ENCODE results near the gene THUMPD2.
"Not testable (repeated sequence)": the region's sequence is repeated elsewhere in the genome, so short reads cannot be mapped to it uniquely, and the experiment has no call there.

THUMPD2 gene

GRCh38 chr2:39778775-39779340 is at the start of gene THUMPD2:
THUMPD2 (minus strand) TSS chr2:39779258; CDS start chr2:39779239, 19 bp downstream.
- peak in 3 of 4 experiments; percentile 19 to 50 (median 23) for DNase-seq

GRCh38 chr2:39821871-39822270 is 42.8 kb upstream of the THUMPD2 start:
- no peak for DNase-seq

- DNase-seq = no peak
Measured at GRCh38 chr2:39816845-39817244, 37.8 kb upstream of the THUMPD2 start.

GRCh38 chr2:39816428-39816827 is 37.4 kb upstream of the THUMPD2 start:
- DNase-seq = no peak

GRCh38 chr2:39805936-39806608 is 27.0 kb upstream of the THUMPD2 start:
- DNase-seq = no peak

GRCh38 chr2:39803839-39804238 is 24.8 kb upstream of the THUMPD2 start:
- DNase-seq = no peak

GRCh38 chr2:39800752-39801151 is 21.7 kb upstream of the THUMPD2 start:
- no peak for DNase-seq

GRCh38 chr2:39796134-39796533 is 17.1 kb upstream of the THUMPD2 start:
- no peak for DNase-seq

- not testable (repeated sequence) for DNase-seq
Measured at GRCh38 chr2:39790216-39790818, 11.3 kb upstream of the THUMPD2 start.

- DNase-seq = no peak
Measured at GRCh38 chr2:39787950-39788349, 8.9 kb upstream of the THUMPD2 start.

GRCh38 chr2:39786761-39787522 is 7.9 kb upstream of the THUMPD2 start:
- DNase-seq = no peak

GRCh38 chr2:39782591-39782990 is 3.5 kb upstream of the THUMPD2 start:
- DNase-seq = no peak

GRCh38 chr2:39781697-39782096 is 2.6 kb upstream of the THUMPD2 start:
- no peak for DNase-seq

- no peak for DNase-seq
Measured at GRCh38 chr2:39780825-39781600, 2.0 kb upstream of the THUMPD2 start.

- DNase-seq = no peak
Measured at GRCh38 chr2:39779927-39780326, 869 bp upstream of the THUMPD2 start.

- no peak for DNase-seq
Measured at GRCh38 chr2:39779341-39779851, 338 bp upstream of the THUMPD2 start.

- no peak for DNase-seq
Measured at GRCh38 chr2:39778233-39778632, 825 bp downstream of the THUMPD2 start.

GRCh38 chr2:39772812-39773152 is 6.3 kb downstream of the THUMPD2 start:
- no peak for DNase-seq

- no peak for DNase-seq
Measured at GRCh38 chr2:39772086-39772811, 6.8 kb downstream of the THUMPD2 start.

GRCh38 chr2:39762448-39762847 is 16.6 kb downstream of the THUMPD2 start:
- no peak for DNase-seq

GRCh38 chr2:39757156-39757555 is 21.9 kb downstream of the THUMPD2 start:
- no peak for DNase-seq

- no peak for DNase-seq
Measured at GRCh38 chr2:39755466-39755865, 23.6 kb downstream of the THUMPD2 start.
